ENCODE measurements around the gene CYTH1.

Gene CYTH1

DNA sequence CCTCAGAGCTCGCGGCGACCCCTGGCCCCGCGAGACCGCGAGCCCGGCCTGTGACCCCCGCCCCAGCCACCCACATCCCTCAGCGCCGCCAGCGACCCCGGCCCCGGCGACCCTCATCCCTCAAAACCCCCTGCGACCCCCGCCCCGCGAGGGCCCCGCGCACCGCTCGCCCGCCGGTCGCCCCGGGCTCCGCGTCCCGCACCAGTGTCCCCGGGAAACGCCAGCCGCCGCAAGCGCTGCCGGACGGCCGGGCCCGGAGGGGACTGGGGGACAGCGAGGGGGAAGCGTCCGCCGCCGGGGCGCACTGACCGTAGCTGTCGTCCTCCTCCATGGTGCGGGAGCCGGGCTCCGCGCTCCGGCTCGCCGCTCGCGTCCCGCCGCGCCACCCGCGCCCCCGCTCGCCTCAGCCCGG lies at the start of gene CYTH1:
Gene CYTH1 (minus strand): TSS at position 381 of the 412 bp plus-strand sequence. CDS start 50 bp downstream, at position 331.
- DNase-seq (ENCODE audit: low spot score) = no peak

- DNase-seq (ENCODE audit: low spot score) = no peak
These were observed 47.4 kb upstream of the CYTH1 start for GRCh38 chr17:78829477-78829876.

GRCh38 chr17:78828470-78829185 lies 46.6 kb upstream of the CYTH1 start:
- no peak for DNase-seq (ENCODE audit: low spot score)

- no peak for DNase-seq (ENCODE audit: low spot score)
These were observed 44.9 kb upstream of the CYTH1 start for GRCh38 chr17:78826836-78827509.

GRCh38 chr17:78826421-78826820 lies 44.3 kb upstream of the CYTH1 start:
- no peak for DNase-seq (ENCODE audit: low spot score)

GRCh38 chr17:78825696-78826095 lies 43.6 kb upstream of the CYTH1 start:
- no peak for DNase-seq (ENCODE audit: low spot score)

DNA sequence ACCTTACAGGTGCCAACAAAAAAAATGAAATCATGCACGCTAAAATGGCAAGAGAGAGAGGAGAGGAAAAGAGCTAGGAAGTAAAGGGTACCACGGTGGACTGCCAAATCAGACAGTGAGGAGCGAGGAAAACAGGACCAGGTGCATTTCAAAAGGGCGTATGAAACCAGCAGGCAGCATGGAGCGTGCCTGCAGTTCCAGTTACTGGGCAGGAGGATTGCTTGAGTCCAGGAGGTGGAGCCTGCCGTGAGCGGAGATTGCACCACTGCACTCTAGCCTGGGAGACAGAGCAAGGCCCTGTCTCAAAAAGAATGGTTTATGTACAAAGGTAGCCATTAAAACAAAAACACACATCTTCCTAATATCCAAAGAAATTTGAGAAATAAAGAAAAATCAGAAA lies 42.2 kb upstream of the CYTH1 start:
- no peak for DNase-seq (ENCODE audit: low spot score)

GRCh38 chr17:78823282-78824046 lies 41.4 kb upstream of the CYTH1 start:
- no peak for DNase-seq (ENCODE audit: low spot score)

- no peak for DNase-seq (ENCODE audit: low spot score)
These were observed 40.5 kb upstream of the CYTH1 start for GRCh38 chr17:78822552-78822951.

DNA sequence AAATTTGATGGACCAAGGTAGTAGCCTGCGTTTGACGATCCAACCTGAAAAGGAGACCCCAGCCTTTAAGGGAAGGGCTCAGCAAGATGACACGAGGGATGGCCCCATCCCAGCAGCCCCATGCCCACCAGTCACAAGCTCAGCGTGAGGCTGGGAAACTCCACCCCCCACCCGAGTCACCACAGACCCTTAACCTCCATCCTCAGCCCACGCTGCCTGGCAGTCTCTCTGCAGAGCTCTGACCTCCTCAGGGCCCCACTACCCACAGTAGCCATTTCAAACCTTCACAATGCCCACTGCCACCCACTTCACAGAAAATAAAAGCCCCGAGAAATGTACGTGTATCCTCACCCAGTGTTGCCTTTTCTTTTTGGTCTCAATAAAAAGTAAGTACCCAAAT lies 39.9 kb upstream of the CYTH1 start:
- DNase-seq (ENCODE audit: low spot score) = no peak

- DNase-seq (ENCODE audit: low spot score) = no peak
These were observed 38.8 kb upstream of the CYTH1 start for GRCh38 chr17:78820841-78821240.

GRCh38 chr17:78819806-78820792 lies 38.0 kb upstream of the CYTH1 start:
- no peak for DNase-seq (ENCODE audit: low spot score)

DNA sequence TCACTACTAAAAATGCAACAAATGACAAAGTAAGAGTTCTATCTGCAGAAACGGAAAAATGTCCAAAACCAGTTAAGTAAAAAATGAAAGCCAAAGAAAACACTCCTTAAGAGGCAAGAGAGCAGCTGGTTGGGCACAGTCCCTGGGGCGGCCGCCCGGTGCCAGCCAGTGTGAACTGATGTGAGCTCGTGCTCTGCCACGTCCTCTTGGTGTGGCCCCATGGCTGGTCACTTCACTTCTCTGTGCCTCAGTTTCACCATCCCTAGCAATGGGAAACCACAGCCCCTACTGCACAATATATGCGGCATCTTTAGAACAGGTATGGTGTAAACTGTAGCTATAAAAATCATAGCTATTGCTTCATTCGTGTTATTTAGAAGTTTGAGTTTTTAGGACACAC lies 37.3 kb upstream of the CYTH1 start:
- no peak for DNase-seq (ENCODE audit: low spot score)

GRCh38 chr17:78818932-78819331 lies 36.9 kb upstream of the CYTH1 start:
- no peak for DNase-seq (ENCODE audit: low spot score)

- no peak for DNase-seq (ENCODE audit: low spot score)
These were observed 36.2 kb upstream of the CYTH1 start for GRCh38 chr17:78818152-78818846.

GRCh38 chr17:78817123-78817522 lies 35.0 kb upstream of the CYTH1 start:
- DNase-seq (ENCODE audit: low spot score) = no peak

DNA sequence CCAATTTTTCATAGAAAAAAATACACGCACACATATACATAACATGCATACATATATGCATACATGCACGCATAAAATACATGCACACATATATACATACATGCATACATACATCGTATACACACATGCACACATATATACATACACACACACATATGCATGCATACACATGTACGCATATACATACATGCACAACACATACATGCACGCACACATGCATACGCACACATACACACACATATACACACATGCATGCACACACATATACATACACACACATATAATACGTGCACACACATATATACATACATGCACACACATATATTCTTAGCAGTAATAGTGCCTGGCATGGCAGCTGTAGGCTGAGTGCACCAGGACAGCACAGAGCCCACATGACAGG lies 33.6 kb upstream of the CYTH1 start:
- no peak for DNase-seq (ENCODE audit: low spot score)

GRCh38 chr17:78812855-78813254 lies 30.8 kb upstream of the CYTH1 start:
- no peak for DNase-seq (ENCODE audit: low spot score)

DNA sequence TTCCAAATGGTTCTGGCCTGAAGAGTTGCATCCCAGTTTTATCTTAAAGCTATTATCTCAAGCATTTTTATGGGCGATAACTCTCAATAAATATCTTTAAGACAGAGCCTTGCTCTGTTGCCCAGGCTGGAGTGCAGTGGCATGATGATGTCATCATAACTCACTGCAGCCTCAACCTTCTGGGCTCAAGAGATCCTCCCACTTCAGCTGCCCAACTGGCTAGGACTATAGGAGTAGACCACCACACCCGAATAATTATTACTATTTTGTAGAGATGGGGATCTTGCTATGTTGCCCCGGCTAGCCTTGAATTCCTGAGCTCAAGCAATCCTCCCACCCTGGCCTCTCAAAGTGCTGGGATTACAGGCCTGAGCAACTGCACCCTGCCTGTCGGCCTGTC lies 26.1 kb upstream of the CYTH1 start:
- no peak for DNase-seq (ENCODE audit: low spot score)

GRCh38 chr17:78806451-78806850 lies 24.4 kb upstream of the CYTH1 start:
- no peak for DNase-seq (ENCODE audit: low spot score)

DNA sequence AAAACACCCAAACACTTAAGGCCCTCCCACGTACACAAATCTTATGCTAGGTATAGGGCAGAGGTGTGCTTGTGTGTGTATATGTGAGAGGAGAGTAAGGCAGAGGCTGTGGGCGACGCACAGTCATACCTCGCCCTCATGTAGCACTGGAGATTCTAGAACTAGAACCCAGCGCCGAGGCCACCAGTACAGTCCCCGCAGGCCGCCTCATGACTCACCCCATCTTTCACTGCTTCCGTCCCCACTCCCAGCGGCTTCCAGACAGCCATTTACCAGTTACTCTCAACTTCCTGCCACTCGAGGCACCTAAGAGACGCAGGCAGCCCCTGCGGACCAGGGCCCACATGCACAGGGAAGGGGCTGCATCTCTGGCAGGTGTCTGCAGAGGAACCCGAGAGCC lies 23.2 kb upstream of the CYTH1 start:
- DNase-seq (ENCODE audit: low spot score) = no peak
